Measurements from ENCODE around the gene FAM184B.
"Not testable (repeated sequence)": the region's sequence is repeated elsewhere in the genome, so short reads cannot be mapped to it uniquely, and the experiment has no call there.

Gene FAM184B

DNA sequence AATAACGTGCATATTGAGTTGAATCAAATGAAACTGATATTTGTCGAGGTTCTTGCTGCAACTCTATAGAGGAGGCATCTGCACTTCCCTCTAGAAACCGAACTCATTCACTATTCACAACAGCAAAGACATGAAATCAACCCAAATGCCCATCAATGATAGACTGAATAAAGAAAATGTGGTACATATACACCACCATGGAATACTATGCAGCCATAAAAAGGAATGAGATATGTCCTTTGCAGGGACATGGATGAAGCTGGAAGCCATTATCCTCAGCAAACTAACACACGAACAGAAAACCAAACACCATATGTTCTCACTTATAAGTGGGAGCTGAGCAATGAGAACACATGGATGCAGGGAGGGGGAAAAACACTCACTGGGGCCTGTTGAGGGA lies 96.8 kb downstream of the FAM184B start:
- DNase-seq (ENCODE audit: low read depth, low spot score) = not testable (repeated sequence)

DNA sequence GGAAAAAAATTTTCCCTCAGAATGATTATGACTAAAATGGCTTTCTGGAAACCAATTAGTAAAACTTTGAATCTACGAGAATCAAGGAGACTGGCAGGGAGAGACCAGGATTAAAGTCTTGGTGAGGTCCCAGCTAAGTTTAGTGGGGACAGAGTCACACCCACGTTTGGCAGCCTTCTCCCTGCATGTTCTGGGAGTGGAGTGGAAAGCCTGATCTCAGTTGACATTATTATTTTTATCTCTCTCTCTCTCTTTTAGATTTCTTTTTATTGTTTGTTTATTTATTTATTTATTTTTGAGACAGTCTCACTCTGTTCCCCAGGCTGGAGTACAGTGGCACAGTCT lies 99.2 kb downstream of the FAM184B start:
- no peak for DNase-seq (ENCODE audit: low read depth, low spot score)

DNA sequence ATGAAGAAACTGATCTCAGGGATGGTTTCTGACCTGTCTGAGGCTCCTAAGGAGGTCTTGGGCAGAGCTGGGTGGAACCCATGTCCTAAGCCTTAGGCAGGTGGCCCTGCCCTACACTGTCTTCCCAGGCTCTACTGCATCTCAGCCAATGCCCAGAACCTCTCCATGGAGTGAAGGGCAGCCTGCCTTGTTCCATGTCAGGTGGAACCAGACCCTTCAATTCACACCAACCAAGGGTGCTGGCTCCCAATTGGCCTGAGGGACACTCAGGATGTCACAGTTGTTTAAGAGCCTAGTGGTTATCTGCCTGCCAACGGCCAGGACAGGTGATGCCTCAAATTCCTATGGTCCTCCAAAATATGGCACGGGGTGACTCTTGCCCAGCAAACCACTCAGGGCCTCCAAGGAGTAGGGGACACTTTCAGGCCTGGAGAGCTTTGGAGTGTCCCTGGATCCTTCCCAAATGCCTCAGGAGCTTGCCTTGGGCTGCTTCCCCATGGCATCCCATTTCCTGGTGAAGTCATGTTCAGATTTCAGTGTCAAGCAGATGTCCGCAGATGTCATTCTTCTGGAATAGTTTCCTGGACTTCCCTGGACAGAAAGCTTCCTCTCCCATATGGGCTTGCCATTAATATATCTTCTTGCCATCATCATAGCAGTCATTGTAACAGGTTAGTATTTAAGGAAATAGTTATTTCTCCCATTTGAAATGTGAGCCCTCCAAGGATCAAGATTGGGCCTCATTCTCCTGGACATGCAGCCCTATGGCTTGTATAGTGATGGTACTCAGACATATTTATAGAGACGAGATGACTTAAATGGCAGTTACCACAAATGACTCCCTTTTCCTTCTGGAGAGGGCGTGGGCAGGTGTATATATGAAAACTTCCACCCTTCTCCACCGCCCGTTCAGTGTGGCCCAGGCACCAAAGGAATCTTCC lies 99.9 kb downstream of the FAM184B start:
- DNase-seq (ENCODE audit: low read depth, low spot score) = no peak

DNA sequence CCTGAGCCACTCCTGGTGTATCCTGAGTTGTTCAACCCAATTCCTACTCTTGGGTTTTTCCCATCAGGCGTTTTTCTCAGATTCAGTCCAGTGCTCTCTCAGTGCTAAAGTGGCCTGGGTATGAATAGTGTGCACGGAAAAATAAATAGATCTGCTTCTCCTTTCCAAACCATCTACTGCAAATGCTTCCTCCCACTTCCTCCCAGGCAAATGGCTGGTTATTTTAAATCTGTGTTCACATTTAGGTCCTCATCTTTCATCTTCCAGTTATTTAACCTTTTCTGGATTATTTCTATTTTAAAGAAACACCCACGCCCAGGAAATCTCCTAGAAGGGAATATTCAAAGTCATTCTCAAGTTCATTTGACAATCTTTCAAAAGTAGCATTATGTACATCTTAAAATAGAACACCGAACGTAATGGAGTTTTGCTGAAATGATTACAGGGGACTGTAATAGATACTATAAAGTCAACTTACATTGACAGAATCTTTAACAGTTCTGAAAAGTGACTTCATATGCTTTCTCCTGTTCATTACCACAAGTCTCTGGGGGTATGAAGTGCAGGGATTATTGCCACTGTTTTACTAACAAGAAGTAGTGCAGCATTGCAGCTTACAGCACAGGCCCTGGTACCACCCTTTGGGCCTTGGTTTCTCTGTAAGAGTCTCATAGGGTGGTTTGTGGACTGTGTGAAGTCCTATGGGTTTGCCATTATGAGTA lies 100.7 kb downstream of the FAM184B start:
- DNase-seq (ENCODE audit: low read depth, low spot score) = no peak

DNA sequence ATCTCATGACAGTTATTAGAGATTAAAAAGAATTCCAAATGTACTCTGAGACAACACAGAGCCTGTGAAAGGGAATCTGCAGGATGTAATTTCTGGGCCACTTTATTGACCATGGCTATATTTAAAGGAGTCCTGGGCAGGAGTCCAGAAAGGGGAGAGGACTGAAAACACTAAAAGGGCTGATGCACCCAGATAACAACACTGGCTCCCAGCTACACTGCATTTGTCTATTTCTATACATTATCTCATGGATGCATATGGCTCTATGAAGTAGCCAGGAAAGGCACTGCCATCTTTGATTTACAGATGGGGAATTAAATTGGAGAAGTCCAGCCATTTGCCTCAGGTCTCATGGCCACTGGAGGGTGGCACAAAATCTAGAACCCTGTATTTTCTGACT lies 111.0 kb downstream of the FAM184B start:
- DNase-seq (ENCODE audit: low read depth, low spot score) = no peak

DNA sequence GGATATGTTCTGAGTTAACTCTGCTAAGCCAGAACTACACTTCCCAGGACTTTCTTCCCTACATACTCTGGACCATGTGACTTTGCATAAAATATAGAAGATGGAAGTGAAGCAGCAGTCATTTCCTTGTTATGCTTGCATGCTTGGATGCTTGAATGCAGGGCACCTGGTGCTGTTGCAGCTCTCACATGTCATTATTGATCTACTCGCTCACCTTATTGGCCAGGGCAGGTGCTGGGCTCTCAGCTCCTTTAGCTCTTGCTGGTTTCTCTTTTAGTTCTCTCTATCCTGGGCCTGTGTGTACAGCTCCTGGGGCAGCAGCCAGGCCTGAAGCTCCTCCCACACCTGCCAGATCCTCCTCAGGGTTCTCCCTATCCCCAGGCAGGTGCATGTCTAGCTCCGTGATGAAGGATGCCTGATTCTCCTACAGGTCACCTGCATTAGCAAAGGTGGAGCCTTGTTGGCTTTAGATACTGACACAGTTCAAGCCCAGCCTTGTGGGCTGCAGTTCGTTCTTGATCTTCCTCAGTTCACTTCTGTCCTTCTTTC lies 113.7 kb downstream of the FAM184B start:
- no peak for DNase-seq (ENCODE audit: low read depth, low spot score)

DNA sequence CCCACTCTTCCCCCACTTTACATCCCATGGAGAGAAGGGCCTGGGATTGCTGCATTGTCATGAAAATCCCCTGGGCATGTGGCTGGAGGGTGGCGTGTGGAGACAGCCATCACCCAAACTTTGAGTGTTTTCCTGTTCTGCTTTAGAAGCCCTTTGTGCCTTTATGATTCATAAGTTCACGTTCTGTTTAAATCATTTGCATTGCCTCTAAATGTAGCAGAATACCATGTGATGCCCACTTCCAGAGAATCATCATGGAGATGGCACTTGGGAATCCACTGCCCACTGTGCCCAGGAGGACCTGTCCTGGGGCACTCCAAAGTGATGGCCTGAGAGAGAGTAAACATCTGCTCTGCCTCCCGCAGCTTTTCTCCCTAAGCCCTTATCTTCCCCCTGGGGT lies 114.2 kb downstream of the FAM184B start:
- DNase-seq (ENCODE audit: low read depth, low spot score) = no peak

DNA sequence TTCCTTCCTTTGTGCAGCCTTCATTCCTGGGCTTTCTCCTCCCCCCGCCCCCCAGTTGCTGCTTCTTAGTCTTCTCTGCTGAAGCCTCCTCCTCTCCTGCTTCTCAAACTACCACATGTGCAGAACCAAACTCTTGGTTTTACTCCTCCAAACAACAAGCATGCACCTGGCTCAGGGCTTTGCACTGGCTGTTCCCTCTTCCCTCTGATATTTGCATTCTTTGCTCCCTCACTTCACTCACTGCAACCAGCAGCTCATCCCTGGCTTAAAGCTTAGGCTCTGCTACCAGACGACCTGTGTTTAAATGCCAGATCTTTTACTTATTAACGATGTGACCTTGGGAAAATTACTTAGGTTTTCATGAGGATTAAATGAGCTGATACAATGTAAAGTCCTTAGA lies 115.6 kb downstream of the FAM184B start:
- no peak for DNase-seq (ENCODE audit: low read depth, low spot score)

DNA sequence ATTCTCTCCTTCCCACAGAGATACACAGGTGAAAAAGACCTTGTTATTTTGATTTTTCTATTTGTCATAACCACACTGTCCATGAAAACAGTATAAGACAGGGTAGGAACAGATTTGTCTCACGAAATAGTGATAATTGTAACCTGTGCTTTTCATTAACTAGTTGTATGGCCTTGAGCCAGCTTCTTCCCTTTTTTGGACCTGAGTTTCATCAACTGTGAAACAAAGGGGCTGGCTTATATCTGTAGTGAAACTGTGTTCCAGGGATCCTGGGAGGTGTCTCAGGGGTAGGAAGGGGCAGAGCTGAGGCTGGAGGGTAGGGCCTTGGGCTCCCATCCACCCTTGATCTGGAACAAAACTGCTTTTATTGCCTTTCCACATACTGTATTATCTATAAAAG lies 116.1 kb downstream of the FAM184B start:
- DNase-seq (ENCODE audit: low read depth, low spot score) = no peak

DNA sequence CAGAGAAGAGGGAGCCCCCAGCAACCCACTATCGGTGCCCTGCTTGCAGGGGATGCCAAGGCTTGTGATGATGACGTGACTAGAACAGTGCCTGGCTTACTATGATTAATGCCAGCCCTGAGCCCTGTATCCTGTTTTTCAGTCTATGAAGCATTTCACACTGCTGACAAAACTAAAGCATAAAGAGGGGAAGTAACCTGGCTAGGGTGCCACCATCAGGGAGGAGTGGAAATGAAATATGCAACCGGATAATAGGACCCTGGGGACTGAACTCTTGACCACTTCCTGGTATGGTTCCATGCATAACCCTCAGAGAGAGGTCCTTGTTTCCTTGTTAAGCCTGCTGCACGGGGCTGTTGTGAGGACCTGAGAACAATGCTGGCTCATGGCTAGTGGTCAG lies 116.7 kb downstream of the FAM184B start:
- no peak for DNase-seq (ENCODE audit: low read depth, low spot score)

DNA sequence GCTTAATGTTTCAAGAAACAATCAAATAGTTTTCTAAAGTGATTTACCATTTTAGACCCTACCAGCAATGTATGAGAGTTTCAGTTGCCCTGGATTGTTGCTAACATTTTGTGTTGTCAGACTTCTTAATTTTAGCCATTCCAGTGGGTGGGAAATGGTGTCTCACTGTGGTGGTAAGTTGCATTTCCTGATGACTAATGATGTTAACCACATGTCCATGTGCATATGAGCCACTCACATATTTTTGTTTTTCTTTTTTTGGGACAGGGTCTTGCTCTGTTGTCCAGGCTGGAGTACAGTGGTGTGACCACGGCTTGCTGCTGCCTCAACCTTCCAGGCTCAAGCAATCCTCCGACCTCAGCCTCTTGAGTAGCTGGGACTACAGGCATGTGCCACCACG lies 118.7 kb downstream of the FAM184B start:
- DNase-seq (ENCODE audit: low read depth, low spot score) = no peak

DNA sequence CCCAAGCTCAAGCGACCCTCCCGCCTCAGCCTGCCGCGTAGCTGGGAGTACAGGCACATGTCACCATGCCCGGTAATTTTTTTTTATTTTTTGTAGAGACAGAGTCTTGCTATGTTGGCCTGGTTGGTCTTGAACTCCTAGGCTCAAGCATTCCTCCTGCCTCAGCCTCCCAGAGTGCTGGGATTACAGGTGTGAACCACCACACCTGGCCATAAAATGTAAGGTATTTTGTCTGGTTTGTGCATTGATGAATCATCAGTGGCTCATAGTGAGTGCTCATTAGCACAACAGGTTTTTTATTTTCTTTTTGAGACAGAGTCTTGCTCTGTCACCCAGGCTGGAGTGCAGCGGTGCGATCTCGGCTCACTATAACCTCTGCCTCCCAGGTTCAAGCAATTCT lies 122.2 kb downstream of the FAM184B start:
- DNase-seq (ENCODE audit: low read depth, low spot score) = not testable (repeated sequence)

DNA sequence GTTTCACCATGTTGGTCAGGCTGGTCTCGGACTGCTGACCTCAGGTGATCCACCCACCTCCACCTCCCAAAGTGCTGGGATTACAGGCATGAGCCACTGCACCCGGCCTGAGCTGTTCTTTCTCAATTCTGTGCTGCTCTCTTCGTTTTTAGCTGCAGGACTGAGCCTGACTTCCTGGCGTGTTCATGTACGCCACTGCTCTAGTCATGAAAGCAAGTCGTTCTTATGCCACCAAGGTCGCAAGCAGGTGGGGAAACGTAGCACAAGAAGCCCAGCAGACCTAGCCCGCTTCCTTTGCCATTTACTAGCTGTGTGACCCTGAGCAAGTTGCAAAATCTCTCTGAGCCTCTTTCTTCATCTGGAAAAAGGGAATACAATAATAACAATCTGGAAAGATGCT lies 123.6 kb downstream of the FAM184B start:
- no peak for DNase-seq (ENCODE audit: low read depth, low spot score)

DNA sequence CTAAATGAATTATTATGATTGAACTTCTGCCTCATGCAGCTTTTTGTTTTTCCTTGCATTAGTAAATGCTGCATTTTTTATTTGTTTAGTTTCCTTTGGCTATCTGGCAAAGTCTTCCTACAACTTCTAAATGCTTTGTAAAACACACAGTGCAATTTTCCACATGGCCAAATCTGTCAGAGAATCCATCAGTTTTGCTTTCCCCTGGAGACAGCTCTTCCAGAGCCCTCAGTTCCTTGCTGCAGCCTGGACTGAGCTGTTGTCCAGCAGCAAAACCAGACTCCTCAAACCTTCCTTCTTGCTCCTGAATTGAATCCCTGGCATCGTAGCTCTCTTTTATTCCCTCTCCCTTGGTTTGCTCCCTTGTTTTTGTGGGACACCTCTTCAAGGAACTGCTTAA lies 124.3 kb downstream of the FAM184B start:
- DNase-seq (ENCODE audit: low read depth, low spot score) = no peak

DNA sequence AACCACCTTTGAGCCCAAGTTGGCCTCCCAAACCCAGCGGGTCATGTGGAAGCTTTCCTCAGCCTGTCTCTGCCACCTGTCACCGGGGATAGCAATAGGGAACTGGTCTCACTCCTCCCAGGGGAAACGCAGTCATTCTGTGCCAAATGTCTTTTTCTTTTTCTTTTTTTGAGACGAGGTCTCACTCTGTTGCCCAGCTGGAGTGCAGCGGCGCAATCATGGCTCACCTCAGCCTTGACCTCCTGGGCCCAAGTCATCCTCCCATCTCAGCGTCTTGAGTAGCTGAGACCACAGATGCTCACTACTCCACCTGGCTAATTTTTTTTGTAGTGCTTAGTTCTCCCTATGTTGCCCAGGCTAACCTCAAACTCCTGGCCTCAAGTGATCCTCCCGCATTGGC lies 126.7 kb downstream of the FAM184B start:
- no peak for DNase-seq (ENCODE audit: low read depth, low spot score)

DNA sequence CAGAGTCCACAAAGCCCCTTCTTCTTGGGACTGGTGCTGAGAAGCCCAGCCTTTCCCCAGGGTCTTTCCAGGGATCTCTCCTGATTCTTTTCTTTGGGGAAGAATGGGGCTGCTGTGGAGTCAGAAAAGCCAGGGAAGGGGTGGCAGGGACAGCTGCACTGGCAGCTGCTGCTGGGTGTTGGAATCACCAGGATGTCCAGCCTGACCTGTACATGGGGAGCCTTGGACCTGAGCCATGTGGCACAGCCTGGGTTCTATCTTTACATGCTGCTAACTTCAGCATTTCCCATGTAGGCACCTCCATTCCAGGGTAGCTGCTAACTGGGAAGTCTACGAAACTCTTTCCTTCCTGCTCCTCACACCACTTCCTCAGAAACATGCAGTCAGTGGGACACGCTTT lies 131.0 kb downstream of the FAM184B start:
- no peak for DNase-seq (ENCODE audit: low read depth, low spot score)

DNA sequence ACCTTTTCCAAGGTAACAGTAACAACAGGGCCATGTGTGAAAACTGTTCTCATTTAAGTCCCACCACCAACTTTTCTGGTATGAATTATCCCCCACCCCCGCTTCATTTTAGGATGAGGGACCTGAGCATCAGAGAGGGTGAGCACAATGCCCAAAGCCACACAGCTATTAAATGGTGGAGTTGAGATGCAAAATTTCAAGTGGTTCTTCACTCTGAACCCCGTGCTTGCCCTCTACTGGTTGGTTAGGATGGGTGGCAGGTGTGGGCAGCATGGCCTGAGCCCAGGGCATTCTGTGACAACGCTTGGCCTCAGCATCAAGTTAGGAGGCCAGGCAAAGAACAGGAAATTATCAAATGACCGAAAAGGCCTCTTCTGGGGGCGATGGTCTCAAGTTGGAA lies 133.5 kb downstream of the FAM184B start:
- DNase-seq (ENCODE audit: low read depth, low spot score) = no peak

DNA sequence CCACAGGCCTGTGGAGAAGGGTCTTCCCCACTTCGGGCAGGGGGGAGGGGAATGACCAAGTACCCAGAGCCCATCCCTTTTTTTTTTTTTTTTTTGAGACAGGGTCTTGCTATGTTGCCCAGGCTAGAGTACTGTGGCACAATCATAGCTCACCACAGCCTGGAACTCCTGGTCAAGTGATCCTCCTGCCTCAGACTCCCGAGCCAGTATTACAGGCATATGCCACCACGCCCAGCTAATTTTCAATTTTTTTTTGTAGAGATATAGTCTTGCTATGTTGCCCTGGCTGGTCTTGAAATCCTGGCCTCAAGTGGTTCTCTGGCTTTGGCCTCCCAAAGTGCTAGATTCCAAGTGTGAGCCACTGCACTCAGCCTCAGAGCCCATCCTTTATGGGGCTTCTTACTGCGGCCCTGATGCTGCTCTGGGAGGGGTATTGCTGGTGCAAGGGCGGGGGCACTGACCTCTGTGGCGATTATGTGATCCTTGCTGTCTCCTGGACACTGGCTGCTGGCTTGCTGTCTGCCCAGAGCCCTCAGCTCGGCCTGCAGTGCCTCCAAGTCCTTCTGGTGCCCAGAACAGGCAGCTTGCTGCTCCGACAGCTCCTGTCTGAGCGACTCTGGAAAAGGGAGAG lies 134.1 kb downstream of the FAM184B start:
- no peak for DNase-seq (ENCODE audit: low read depth, low spot score)

DNA sequence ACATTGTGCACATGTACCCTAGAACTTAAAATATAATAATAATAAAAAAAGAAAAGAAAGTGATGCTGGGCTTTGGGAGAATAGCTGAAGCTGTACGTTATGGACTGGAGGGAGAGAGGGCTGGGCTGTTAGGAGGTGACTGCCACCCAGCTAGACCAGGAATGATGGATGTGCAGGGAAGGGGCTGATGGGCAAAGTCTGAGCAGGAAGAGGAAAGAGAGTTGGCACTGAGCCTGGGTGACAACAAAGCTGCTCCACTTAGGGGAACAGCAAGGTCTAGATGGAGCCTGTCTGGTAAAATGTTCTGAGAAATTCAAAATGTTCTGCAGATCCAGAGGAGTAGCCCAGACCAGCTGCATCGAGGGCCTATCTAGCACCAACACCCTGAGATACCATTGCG lies 134.7 kb downstream of the FAM184B start:
- DNase-seq (ENCODE audit: low read depth, low spot score) = no peak

DNA sequence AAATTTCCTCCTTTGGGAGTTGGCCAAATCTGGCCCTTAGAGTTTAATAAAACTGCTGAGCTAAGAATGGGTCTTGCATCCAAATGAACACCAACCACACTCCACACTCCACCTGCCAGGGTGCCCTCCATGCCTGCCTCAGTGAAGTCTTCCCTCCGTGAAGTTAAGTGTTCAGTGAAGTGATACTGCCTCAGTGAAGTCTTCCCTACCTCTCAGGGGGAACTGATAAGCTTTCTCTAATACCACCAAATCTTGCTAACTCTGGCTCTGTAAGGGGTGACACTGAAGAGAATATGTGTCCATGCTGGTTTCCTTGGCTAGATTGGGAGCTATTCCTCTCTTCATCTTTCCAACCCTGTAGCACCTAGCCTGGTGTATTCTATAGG lies 139.0 kb downstream of the FAM184B start:
- DNase-seq (ENCODE audit: low read depth, low spot score) = no peak

DNA sequence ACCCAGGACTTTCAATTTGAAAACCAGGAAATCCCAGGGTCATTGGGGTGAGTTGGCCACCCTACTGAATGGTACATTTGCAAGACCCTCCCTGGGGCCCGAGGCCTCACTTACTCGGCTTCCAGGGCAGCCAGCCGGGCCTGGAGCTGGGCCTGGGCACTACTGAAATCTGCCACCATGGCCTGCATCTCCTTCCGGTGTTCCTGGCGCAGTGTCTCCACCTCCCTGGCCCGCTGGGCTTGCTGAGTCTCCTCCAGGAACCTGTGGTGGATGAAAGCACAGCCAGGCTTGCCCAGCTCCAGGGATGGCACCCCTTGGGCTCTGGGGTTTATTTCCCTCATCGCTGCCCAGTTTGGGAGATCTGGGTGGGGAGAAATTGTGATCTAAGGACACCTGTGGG lies 142.3 kb downstream of the FAM184B start:
- no peak for DNase-seq (ENCODE audit: low read depth, low spot score)
